Esophagus muscularis mucosa (tissue), 3 donors: ENCODE measurements around the gene COMMD8.

Experiments
- POLR2A ChIP-seq: fragments of 450-650 bp; IDR thresholded peaks from one replicate; pipeline ENCODE4 v1.6.1; 2017; ENCODE audit warnings: antibody characterized with exemption, moderate library complexity, mild to moderate bottlenecking, low read depth
- TF ChIP-seq, protein P1 (sequence below), 3 experiments: fragments of 200-600 bp in 2 of 3; fragments of 450-650 bp in 1 of 3; sonication (generic) in 2 of 3; IDR thresholded peaks; one replicate each; pipeline ENCODE4 v1.5.1; 2017 to 2019; ENCODE audit warnings: antibody characterized with exemption in 3 of 3, mild to moderate bottlenecking in 2 of 3, moderate library complexity in 1 of 3

DNA sequence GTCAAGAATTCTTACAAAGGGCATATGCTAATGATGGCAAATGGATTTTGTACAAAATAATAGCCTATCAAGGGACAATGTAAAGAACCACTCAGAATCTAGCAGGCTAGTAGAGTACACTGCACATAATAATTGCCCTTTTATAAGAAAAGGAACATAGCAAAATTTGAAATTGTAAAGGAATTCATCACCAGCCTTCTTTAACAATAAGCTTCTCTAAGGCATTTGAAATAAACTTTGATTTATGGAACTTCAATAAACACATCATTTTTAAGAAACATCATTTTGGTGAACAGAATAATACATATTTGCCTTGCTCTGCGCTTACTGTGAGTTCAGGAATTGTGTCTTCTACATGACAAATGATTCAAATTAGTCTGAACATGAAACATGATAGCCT is 11.9 kb upstream of the COMMD8 start:
- TF ChIP-seq, protein P1, sequence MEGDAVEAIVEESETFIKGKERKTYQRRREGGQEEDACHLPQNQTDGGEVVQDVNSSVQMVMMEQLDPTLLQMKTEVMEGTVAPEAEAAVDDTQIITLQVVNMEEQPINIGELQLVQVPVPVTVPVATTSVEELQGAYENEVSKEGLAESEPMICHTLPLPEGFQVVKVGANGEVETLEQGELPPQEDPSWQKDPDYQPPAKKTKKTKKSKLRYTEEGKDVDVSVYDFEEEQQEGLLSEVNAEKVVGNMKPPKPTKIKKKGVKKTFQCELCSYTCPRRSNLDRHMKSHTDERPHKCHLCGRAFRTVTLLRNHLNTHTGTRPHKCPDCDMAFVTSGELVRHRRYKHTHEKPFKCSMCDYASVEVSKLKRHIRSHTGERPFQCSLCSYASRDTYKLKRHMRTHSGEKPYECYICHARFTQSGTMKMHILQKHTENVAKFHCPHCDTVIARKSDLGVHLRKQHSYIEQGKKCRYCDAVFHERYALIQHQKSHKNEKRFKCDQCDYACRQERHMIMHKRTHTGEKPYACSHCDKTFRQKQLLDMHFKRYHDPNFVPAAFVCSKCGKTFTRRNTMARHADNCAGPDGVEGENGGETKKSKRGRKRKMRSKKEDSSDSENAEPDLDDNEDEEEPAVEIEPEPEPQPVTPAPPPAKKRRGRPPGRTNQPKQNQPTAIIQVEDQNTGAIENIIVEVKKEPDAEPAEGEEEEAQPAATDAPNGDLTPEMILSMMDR (IDR thresholded peaks at IDR 0.05) = no peak
- TF ChIP-seq POLR2A = no peak
